ENCODE data around the gene COX20.

COX20 gene

GRCh38 chr1:244858357-244858756, 22.9 kb downstream of the COX20 start:
- TF ChIP-seq CTCF (conservative IDR thresholded peaks at IDR 0.05; ENCODE audit: control insufficient read depth, insufficient read depth, low read depth, low read length) = no peak
- no peak overlapping the region for H3K4me3 ChIP-seq (ENCODE audit: control insufficient read depth, low read depth, low read length)
- DNase-seq (ENCODE audit: low read depth) = no peak

DNA sequence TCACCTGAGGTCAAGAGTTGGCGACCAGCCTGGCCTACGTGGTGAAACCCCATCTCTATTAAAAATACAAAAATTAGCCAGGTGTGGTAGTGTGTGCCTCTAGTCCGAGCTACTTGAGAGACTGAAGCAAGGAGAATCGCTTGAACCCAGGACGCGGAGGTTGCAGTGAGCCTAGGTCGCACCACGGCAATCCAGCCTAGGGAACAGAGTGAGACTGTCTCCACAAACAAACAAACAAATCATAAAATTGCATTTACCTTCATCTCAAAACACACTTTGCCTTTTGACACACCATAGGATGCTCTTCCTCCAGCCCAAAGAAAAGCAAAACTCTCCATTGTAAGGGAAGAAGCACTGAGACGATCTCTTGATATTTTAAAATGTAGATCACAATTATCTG, 24.6 kb downstream of the COX20 start:
- no peak for DNase-seq (ENCODE audit: low read depth)
- H3K4me3 ChIP-seq (ENCODE audit: control insufficient read depth, low read depth, low read length) = peak overlapping the region; percentile 20
- no peak for TF ChIP-seq CTCF (conservative IDR thresholded peaks at IDR 0.05; ENCODE audit: control insufficient read depth, insufficient read depth, low read depth, low read length)

GRCh38 chr1:244860914-244861610, 25.6 kb downstream of the COX20 start:
- no peak for DNase-seq (ENCODE audit: low read depth)

DNA sequence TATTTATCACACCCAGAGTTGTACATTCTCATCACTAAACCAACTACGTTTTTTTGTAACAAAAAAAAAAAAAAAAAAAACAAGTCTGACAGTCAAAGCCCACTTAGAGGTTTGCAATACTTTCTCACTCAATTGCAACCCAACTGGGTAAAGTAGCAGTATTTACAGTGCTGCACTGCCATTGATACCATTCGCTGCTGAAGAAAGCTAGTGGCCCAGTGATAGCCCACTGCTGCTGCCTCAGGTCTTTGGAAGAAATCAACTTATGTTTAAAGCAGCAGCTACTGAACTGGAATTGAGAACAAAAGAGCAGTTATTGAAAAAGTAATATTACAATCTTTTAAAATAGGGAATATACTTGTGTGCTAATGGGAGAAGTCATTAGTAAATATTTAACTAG, 26.2 kb downstream of the COX20 start:
- TF ChIP-seq CTCF (conservative IDR thresholded peaks at IDR 0.05; ENCODE audit: control insufficient read depth, insufficient read depth, low read depth, low read length) = no peak
- no peak for DNase-seq (ENCODE audit: low read depth)
- peak overlapping the region; percentile 97 for H3K4me3 ChIP-seq (ENCODE audit: control insufficient read depth, low read depth, low read length)

More at GRCh38 chr1:244860914-244861610, 25.6 kb downstream of the COX20 start:
- no peak for TF ChIP-seq CTCF (conservative IDR thresholded peaks at IDR 0.05; ENCODE audit: control insufficient read depth, insufficient read depth, low read depth, low read length)
- peak overlapping the region; percentile 97 for H3K4me3 ChIP-seq (ENCODE audit: control insufficient read depth, low read depth, low read length)

- DNase-seq (ENCODE audit: low read depth) = peak; percentile 17
- H3K4me3 ChIP-seq (ENCODE audit: control insufficient read depth, low read depth, low read length) = peak overlapping the region; percentile 97
- no peak for TF ChIP-seq CTCF (conservative IDR thresholded peaks at IDR 0.05; ENCODE audit: control insufficient read depth, insufficient read depth, low read depth, low read length)
Observed at GRCh38 chr1:244862354-244862698, 26.9 kb downstream of the COX20 start.

DNA sequence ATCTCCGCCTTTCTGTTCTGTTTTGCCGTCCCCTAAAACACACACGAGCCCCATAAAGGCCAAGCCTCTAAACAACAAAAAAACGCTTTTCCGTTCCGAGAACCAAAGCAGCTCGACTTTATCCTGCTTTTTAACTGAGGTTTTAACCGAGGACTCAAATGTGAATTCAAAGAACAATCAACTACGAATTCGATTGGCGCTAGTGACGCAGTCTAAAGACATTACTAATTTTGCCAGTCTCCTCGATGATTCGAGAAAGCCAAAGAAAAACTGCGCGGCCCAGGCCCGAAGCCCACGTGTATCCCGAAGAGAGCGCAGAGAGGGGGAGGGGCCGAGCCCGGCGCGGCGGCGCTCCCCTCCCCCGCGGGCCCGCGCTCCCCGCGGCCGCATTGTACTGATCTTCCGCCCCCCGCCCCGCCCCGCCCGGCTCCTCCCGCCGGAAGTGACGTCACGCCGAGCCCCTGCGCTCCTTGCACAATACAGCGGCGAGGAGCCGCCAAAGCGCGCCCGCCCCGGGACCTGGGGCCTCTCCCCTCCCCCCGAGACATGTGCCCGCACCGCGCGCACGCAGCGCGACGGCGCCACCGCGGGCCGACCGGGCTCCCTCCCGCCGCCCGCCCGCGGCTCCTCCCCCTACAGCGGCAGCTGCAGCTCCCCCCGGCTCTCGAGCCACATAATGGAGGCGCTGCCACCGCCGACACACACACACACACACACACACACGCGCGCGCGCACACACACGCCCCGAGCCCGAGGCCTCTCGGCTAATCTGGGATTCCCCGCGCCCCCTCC, 27.4 kb downstream of the COX20 start:
- no peak for TF ChIP-seq CTCF (conservative IDR thresholded peaks at IDR 0.05; ENCODE audit: control insufficient read depth, insufficient read depth, low read depth, low read length)
- H3K4me3 ChIP-seq (ENCODE audit: control insufficient read depth, low read depth, low read length) = peak overlapping the region; percentile 97
- DNase-seq (ENCODE audit: low read depth) = peak; percentile 88

Measured in fibroblast of mammary gland (primary cell).